Karpas-422 (cell line): ENCODE measurements around the gene CDC45. TPM values are rescaled to one million over a fixed set of nuclear protein-coding genes. Genes with fewer than 3 reads are reported as not detected.

ENCODE experiments used
- DNase-seq: peaks from one replicate; pipeline ENCODE4 v3.0.0-alpha.2; 2015
- H2AFZ ChIP-seq: fragments of 200-600 bp; sonication (generic); 2 replicates; pipeline ENCODE4 v1.6.1; 2014; ENCODE audit warnings: antibody characterized with exemption, low read length, mixed read lengths
- H3K27ac ChIP-seq: fragments of 200-600 bp; sonication (generic); 2 replicates; pipeline ENCODE4 v1.5.1; 2014; ENCODE audit warnings: mild to moderate bottlenecking, low read length, moderate library complexity
- H3K27me3 ChIP-seq: fragments of 200-600 bp; sonication (generic); 2 replicates; pipeline ENCODE4 v1.6.1; 2014; ENCODE audit warnings: low read length, mixed read lengths
- H3K36me3 ChIP-seq: fragments of 200-600 bp; sonication (generic); 2 replicates; pipeline ENCODE4 v1.6.1; 2014; ENCODE audit warnings: low read length, mixed read lengths; ENCODE audit not compliant: insufficient read depth
- H3K4me1 ChIP-seq: fragments of 200-600 bp; sonication (generic); 2 replicates; pipeline ENCODE4 v1.6.1; 2014; ENCODE audit warnings: mild to moderate bottlenecking, low read length, mixed read lengths
- H3K4me2 ChIP-seq: fragments of 200-600 bp; sonication (generic); 2 replicates; pipeline ENCODE4 v1.6.1; 2014; ENCODE audit warnings: low read length, low read depth, mild to moderate bottlenecking; ENCODE audit not compliant: poor library complexity, severe bottlenecking
- H3K4me3 ChIP-seq: fragments of 200-600 bp; sonication (generic); 2 replicates; pipeline ENCODE4 v1.5.1; 2014; ENCODE audit warnings: mild to moderate bottlenecking, antibody characterized with exemption, low read length, mixed read lengths
- H3K79me2 ChIP-seq: fragments of 200-600 bp; sonication (generic); 2 replicates; pipeline ENCODE4 v1.6.1; 2014; ENCODE audit warnings: mild to moderate bottlenecking, low read length, mixed read lengths
- H3K9ac ChIP-seq: fragments of 200-600 bp; sonication (generic); 2 replicates; pipeline ENCODE4 v1.6.0; 2014; ENCODE audit warnings: low read length
- H3K9me2 ChIP-seq: fragments of 200-600 bp; sonication (generic), shearing (Covaris generic); replicated peaks from 2 replicates; pipeline ENCODE4 v1.6.0; 2014; ENCODE audit warnings: mild to moderate bottlenecking, low read length, moderate library complexity; ENCODE audit not compliant: insufficient read depth
- H3K9me3 ChIP-seq: fragments of 300-700, 200-600 bp; sonication (generic); 2 replicates; pipeline ENCODE4 v1.6.1; 2014; ENCODE audit warnings: low read length, mixed read lengths
- H4K20me1 ChIP-seq: fragments of 200-600 bp; sonication (generic); 2 replicates; pipeline ENCODE4 v1.6.1; 2014; ENCODE audit warnings: mild to moderate bottlenecking, antibody characterized with exemption, low read length, low read depth; ENCODE audit not compliant: insufficient read depth
- total RNA-seq: library from RNA; depleted of rRNA; stranded (reverse); fragments of >200 nt; shearing (Covaris generic); gene quantifications from 2 replicates; pipeline ENCODE4 v1.2.3, GENCODE V29; 2014; ENCODE audit warnings: low replicate concordance

Gene CDC45
- total RNA-seq, 1 experiment from 2014 or later = 28.1 TPM

- Histone ChIP-seq H3K4me3 (no peak overlapping the region), H3K9me3 (no peaks in the 10 kb centered on the region), H3K36me3 (peaks cover 7% of the 10 kb centered on the region), H3K79me2 (no peaks in the 10 kb centered on the region), H3K9ac (no peak overlapping the region), H3K27me3 (no peaks in the 10 kb centered on the region), H3K9me2 (no peaks in the 10 kb centered on the region), H3K4me1 (no peaks in the 10 kb centered on the region), H4K20me1 (no peaks in the 10 kb centered on the region), H2AFZ (no peak overlapping the region), H3K27ac (no peak overlapping the region), H3K4me2 (no peak overlapping the region)
- no peak for DNase-seq
These were observed 40.3 kb downstream of the CDC45 start for GRCh38 chr22:19520007-19520406.

DNA sequence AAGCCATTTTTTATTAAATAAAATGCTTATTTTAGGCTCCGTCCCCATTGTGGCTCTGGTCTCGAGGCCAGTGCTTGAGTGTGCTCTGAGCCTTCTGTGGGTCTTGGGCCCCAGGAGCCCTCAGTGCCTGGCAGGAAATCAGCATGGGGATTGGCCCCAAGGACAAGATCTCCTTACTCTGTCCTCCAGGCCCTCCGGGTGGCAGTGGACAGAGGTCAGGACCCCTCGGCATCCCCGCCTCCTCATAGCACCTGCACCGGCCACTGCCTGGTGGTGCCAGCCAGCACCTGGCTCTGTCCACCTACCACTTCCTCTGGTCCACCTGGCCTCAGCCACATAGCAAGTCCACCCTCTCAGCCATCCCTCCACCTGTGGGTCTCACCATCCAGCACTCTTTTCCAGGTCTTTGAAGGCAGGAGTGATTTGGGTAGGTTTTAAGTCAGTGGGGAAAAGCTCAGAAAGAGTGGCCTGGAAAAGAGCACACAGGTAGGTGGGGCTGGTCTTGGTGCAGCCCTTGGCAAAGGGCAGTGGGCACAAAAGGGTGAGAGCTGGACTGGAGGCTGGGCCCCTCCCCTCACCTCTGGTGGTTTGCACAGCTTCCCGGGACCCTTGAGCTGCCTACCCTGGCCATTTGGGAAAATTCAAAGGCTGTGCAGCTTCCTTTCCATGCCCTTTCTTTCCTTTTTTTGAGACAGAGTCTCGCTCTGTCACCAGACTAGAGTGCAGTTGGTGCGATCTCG lies 41.0 kb downstream of the CDC45 start:
- no peak overlapping the region for H3K27ac ChIP-seq
- no peak overlapping the region for H2AFZ ChIP-seq
- H3K9ac ChIP-seq = no peak overlapping the region
- no peak overlapping the region for H3K4me2 ChIP-seq
- no peaks in the 10 kb centered on the region for H3K27me3 ChIP-seq
- H4K20me1 ChIP-seq = no peaks in the 10 kb centered on the region
- H3K4me3 ChIP-seq = no peak overlapping the region
- H3K4me1 ChIP-seq = no peaks in the 10 kb centered on the region
- no peak for DNase-seq
- no peaks in the 10 kb centered on the region for H3K9me2 ChIP-seq
- no peaks in the 10 kb centered on the region for H3K79me2 ChIP-seq
- H3K9me3 ChIP-seq = no peaks in the 10 kb centered on the region
- H3K36me3 ChIP-seq = peaks cover under 1% of the 10 kb centered on the region

DNA sequence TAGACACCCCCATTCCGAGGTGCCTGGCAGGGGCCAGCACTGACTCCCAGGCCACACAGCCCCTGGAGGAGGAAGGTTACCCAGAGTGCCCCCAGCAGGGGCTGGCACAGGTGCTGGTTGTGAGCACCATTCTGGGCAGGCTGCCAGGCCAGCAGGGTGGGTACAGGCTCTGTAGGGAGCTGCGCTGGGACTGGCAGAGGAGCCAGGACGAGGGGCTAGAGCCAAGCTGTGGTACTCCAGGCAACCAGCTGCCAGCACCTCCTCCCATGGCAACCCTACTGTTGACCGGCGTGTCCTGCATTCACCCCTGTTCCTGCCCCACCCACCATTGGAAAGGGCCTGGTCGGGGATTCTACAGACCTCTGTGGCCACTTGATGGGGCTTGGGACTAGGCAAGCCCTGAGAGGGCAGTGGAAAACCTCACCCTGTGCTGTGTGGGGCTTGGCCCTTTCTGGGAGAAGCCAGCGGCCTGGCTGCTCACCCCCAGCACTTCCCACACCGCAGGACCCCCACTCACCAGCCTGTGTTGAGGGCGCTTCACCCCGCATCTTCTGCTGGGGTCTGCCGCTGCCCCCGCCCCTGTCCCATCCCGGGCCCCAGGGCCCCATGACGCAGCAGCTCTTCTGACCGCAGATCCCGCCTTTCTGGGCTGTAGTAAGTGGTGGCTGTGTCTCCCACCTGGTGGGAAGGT lies 42.6 kb downstream of the CDC45 start:
- H3K4me1 ChIP-seq = peaks cover 14% of the 10 kb centered on the region
- H3K9me2 ChIP-seq = no peaks in the 10 kb centered on the region
- H2AFZ ChIP-seq = no peak overlapping the region
- no peak overlapping the region for H3K9ac ChIP-seq
- H4K20me1 ChIP-seq = no peaks in the 10 kb centered on the region
- no peaks in the 10 kb centered on the region; the same call in 1 of the 2 replicates for H3K36me3 ChIP-seq
- no peaks in the 10 kb centered on the region for H3K79me2 ChIP-seq
- no peaks in the 10 kb centered on the region for H3K9me3 ChIP-seq
- no peaks in the 10 kb centered on the region for H3K27me3 ChIP-seq
- no peak overlapping the region for H3K4me3 ChIP-seq
- no peak overlapping the region for H3K27ac ChIP-seq
- H3K4me2 ChIP-seq = no peak overlapping the region
- DNase-seq = no peak

- H2AFZ ChIP-seq = no peak overlapping the region
- no peak for DNase-seq
- H4K20me1 ChIP-seq = no peaks in the 10 kb centered on the region
- H3K4me3 ChIP-seq = no peak overlapping the region
- no peaks in the 10 kb centered on the region for H3K27me3 ChIP-seq
- no peaks in the 10 kb centered on the region for H3K9me2 ChIP-seq
- no peaks in the 10 kb centered on the region; the same call in 1 of the 2 replicates for H3K36me3 ChIP-seq
- no peak overlapping the region for H3K27ac ChIP-seq
- H3K4me1 ChIP-seq = peaks cover 20% of the 10 kb centered on the region
- H3K9me3 ChIP-seq = no peaks in the 10 kb centered on the region
- no peak overlapping the region for H3K4me2 ChIP-seq
- H3K79me2 ChIP-seq = no peaks in the 10 kb centered on the region
- H3K9ac ChIP-seq = no peak overlapping the region
These were observed 43.1 kb downstream of the CDC45 start for GRCh38 chr22:19522881-19523239.

- Histone ChIP-seq H2AFZ (no peak overlapping the region), H3K9ac (no peak overlapping the region), H3K27ac (no peak overlapping the region), H3K9me2 (no peaks in the 10 kb centered on the region), H3K4me2 (no peak overlapping the region), H3K36me3 (no peaks in the 10 kb centered on the region; the same call in 1 of the 2 replicates), H4K20me1 (no peaks in the 10 kb centered on the region), H3K4me1 (peaks cover 20% of the 10 kb centered on the region), H3K4me3 (no peak overlapping the region), H3K27me3 (no peaks in the 10 kb centered on the region), H3K9me3 (no peaks in the 10 kb centered on the region), H3K79me2 (no peaks in the 10 kb centered on the region)
- DNase-seq = no peak
These were observed 43.8 kb downstream of the CDC45 start for GRCh38 chr22:19523240-19524169.

DNA sequence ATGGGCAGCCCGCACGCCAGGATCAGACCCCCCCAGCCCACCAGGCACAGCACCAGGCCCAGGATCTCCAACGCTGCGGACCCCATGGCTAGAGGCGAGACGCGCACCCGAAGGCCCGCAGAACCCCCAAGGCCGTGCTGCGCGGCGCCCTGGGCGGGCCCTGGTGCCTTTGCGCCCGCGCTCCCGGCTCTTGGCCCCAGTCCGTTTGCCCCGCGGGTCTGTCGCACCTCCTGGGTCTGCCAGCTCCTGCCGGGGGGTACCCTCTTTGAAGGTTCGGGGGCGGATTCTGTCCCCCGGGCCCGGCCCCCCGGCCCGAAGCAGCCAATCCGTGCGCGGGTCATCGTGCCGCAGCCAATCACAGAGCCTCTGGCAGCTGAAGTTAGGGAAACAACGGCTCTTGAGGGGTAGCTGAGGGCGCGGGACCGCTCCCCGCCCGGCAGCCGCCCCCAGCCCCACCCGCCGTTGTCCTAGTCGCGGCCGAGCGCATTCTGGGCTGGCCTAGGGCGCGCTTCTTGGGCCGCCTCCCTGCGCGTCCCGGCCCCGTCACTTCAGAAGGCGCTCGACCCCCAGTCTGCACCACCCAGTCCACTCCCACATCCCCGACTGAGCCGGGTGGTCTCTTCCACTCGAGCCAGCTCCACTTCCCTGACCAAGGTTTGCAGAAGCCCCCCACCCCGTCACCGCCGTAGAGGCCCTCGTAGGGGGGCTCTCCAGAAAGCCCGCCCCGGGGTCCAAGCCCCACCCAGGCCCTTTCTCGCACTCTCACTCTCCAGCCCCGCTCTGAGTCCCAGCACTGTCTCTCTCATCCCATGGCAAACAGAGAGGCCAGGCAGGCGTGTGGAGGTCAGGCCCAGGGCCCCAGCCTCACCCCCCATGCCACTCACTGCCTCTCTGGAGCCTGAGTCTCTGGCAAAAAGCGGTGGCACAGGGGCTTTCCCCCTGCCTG lies 44.7 kb downstream of the CDC45 start, which contains the start of gene CLDN5:
CLDN5 (minus strand) TSS at position 241 of the 946 bp plus-strand sequence; CDS start at position 86, 155 bp downstream.
- Histone ChIP-seq H3K27me3 (no peaks in the 10 kb centered on the region), H2AFZ (no peak within 1 kb of the TSS)

GRCh38 chr22:19525116-19525660 lies 45.5 kb downstream of the CDC45 start:
- H3K4me1 ChIP-seq = peaks cover 20% of the 10 kb centered on the region
- no peak for DNase-seq
- H2AFZ ChIP-seq = no peak overlapping the region
- H3K79me2 ChIP-seq = no peaks in the 10 kb centered on the region
- H3K36me3 ChIP-seq = no peaks in the 10 kb centered on the region; the same call in 1 of the 2 replicates
- no peaks in the 10 kb centered on the region for H3K9me3 ChIP-seq
- no peaks in the 10 kb centered on the region for H4K20me1 ChIP-seq
- H3K4me3 ChIP-seq = no peak overlapping the region
- no peak overlapping the region for H3K4me2 ChIP-seq
- no peak overlapping the region for H3K9ac ChIP-seq
- H3K9me2 ChIP-seq = no peaks in the 10 kb centered on the region
- no peaks in the 10 kb centered on the region for H3K27me3 ChIP-seq
- H3K27ac ChIP-seq = no peak overlapping the region

More for the DNA sequence above, 44.7 kb downstream of the CDC45 start, which contains the start of gene CLDN5:
- Histone ChIP-seq H3K4me3 (no peak within 1 kb of the TSS), H3K36me3 (no peaks in the 10 kb centered on the region; the same call in 1 of the 2 replicates), H3K9me3 (no peaks in the 10 kb centered on the region), H3K9me2 (no peaks in the 10 kb centered on the region), H3K79me2 (no peaks in the 10 kb centered on the region), H3K9ac (no peak within 1 kb of the TSS), H3K4me2 (no peak within 1 kb of the TSS), H3K27ac (no peak within 1 kb of the TSS), H4K20me1 (no peaks in the 10 kb centered on the region), H3K4me1 (peaks cover 20% of the 10 kb centered on the region)
- no peak for DNase-seq
